Stimulated activated CD4-positive, alpha-beta T cell treated with anti-CD3 and anti-CD28 coated beads, Interleukin-12 subunit alpha, Interleukin-12 subunit beta, amount 100 ng/mL, for 4 hours (primary cell): ENCODE results near the gene IL36B.

Experiments used
- DNase-seq: peaks from one replicate; pipeline ENCODE4 v3.0.0-alpha.2; 2020

Gene IL36B

GRCh38 chr2:113005030-113005509 is 47.6 kb downstream of the IL36B start, which contains the start of gene IL36A:
IL36A (plus strand) TSS chr2:113005459; CDS start chr2:113005872, 413 bp downstream.
- no peak for DNase-seq

- DNase-seq, result no peak
Measured at GRCh38 chr2:113002677-113003076, 50.0 kb downstream of the IL36B start.

- DNase-seq, result no peak
Measured at GRCh38 chr2:113000436-113000835, 52.2 kb downstream of the IL36B start.

- no peak for DNase-seq
Measured at GRCh38 chr2:112997151-112997550, 55.5 kb downstream of the IL36B start.

GRCh38 chr2:112996635-112997034 is 56.0 kb downstream of the IL36B start:
- peak; percentile 25 for DNase-seq

- DNase-seq, result no peak
Measured at GRCh38 chr2:112995346-112995920, 57.2 kb downstream of the IL36B start.

GRCh38 chr2:112994648-112995047 is 58.0 kb downstream of the IL36B start:
- DNase-seq, result no peak

- DNase-seq, result no peak
Measured at GRCh38 chr2:112993831-112994230, 58.8 kb downstream of the IL36B start.

- DNase-seq, result no peak
Measured at GRCh38 chr2:112989611-112990010, 63.1 kb downstream of the IL36B start.

- DNase-seq, result no peak
Measured at GRCh38 chr2:112985090-112985489, 67.6 kb downstream of the IL36B start.

- DNase-seq, result no peak
Measured at GRCh38 chr2:112980537-112980936, 72.1 kb downstream of the IL36B start.

GRCh38 chr2:112979731-112980130 is 72.9 kb downstream of the IL36B start:
- no peak for DNase-seq

- no peak for DNase-seq
Measured at GRCh38 chr2:112977559-112978056, 75.1 kb downstream of the IL36B start, which contains the start of gene IL36G. IL36G (plus strand) TSS chr2:112978006; CDS start chr2:112978639, 633 bp downstream.
